Keratinocyte (primary cell): ENCODE results near the gene RBM4.

Experiments used
- CTCF ChIP-seq, 3 experiments: IDR thresholded peaks in 1 of 3; conservative IDR thresholded peaks in 1 of 3; optimal IDR thresholded peaks in 1 of 3; 2 replicates in 2 of 3; 3 replicates in 1 of 3; pipeline versions ENCODE3 to v1.5.1; 2011; ENCODE audit warnings: low read length in 3 of 3, mild to moderate bottlenecking in 3 of 3, moderate library complexity in 2 of 3, control low read depth in 1 of 3, inconsistent platforms in 1 of 3; ENCODE audit not compliant: insufficient read depth in 2 of 3; ENCODE audit errors: extremely low read depth in 1 of 3
- EZH2 ChIP-seq: IDR thresholded peaks from one replicate; pipeline ENCODE4 v1.6.1; 2012; ENCODE audit warnings: inconsistent platforms, mild to moderate bottlenecking, low read length, moderate library complexity

GRCh38 chr11:66604155-66604554 lies 34.3 kb upstream of the RBM4 start:
- no peak for TF ChIP-seq CTCF (optimal IDR thresholded peaks at IDR 0.05 in 1 of 3, IDR thresholded peaks at IDR 0.05 in 1 of 3, conservative IDR thresholded peaks at IDR 0.05 in 1 of 3; ENCODE audit: extremely low read depth in 1 of 3, insufficient read depth in 2 of 3, low read length in 3 of 3)
- TF ChIP-seq EZH2: no peak
